Vagina (tissue), 2 donors: Measurements from ENCODE around the gene GYS1.

Experiments
- CTCF ChIP-seq, 3 experiments: fragments of 450-650 bp in 2 of 3; fragments of 200-600 bp in 1 of 3; sonication (generic) in 1 of 3; IDR thresholded peaks; one replicate each; pipeline ENCODE4 v1.5.1; 2017 to 2019; ENCODE audit warnings: antibody characterized with exemption in 3 of 3, mild to moderate bottlenecking in 2 of 3, moderate library complexity in 2 of 3
- POLR2A ChIP-seq, 2 donors: fragments of 450-650 bp; IDR thresholded peaks; one replicate each; pipeline ENCODE4 v1.6.1; 2017; ENCODE audit warnings: antibody characterized with exemption in 2 of 2, mild to moderate bottlenecking in 2 of 2, moderate library complexity in 2 of 2
- POLR2AphosphoS5 ChIP-seq, 2 donors: sonication (generic); formaldehyde crosslinking; IDR thresholded peaks; one replicate each; pipeline ENCODE4 v1.9.0; 2017; ENCODE audit warnings: antibody characterized with exemption in 2 of 2, mild to moderate bottlenecking in 2 of 2, low read depth in 1 of 2; ENCODE audit not compliant: insufficient read depth in 1 of 2

- no peak for TF ChIP-seq CTCF (IDR thresholded peaks at IDR 0.05)
- no peak for TF ChIP-seq POLR2A (IDR thresholded peaks at IDR 0.05)
- TF ChIP-seq POLR2AphosphoS5 (IDR thresholded peaks at IDR 0.05; ENCODE audit: insufficient read depth in 1 of 2, low read depth in 1 of 2): no peak
Observed at GRCh38 chr19:48945415-48945814, 47.7 kb downstream of the GYS1 start.
